GM13977 (cell line): ENCODE data around the gene MBTPS1.

ENCODE experiments used
- DNase-seq: peaks from one replicate; pipeline ENCODE4 v3.0.0; 2012; ENCODE audit warnings: low spot score
- in situ Hi-C: fragments of 300-500 bp; cut with MboI; formaldehyde crosslinking; loops from one replicate; pipeline ENCODE4 v1.12.0; 2022; ENCODE audit warnings: low sequenced_read_pairs, low pct_unique_long_range_greater_than_20kb, mixed read lengths, inconsistent platforms; ENCODE audit not compliant: unreplicated experiment
- TF ChIP-seq, protein P1 (sequence below): IDR thresholded peaks from 2 replicates; pipeline ENCODE4 v1.5.1; 2012; ENCODE audit warnings: mild to moderate bottlenecking, control low read depth; ENCODE audit not compliant: insufficient read depth; ENCODE audit errors: extremely low read depth, missing control alignments

MBTPS1 gene

DNA sequence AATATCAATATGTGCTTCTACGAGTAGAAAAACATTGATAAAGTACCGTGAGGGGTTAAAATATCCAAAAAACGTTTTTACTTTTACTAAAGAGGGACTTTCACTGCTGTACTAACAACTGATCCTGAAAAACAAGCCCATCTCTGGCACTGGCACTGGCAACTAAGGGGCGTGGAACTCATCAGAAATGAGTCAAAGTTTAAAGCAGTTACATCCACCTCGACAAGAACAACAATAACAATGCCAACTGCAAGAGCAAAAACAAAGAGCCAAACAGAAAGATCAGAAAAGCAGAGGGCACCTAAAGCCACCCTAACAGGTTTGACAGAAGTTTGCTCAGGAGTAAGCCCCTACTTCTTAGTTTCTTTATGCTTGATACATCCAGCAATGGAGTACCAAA, 13.1 kb downstream of the MBTPS1 start:
- TF ChIP-seq, protein P1, sequence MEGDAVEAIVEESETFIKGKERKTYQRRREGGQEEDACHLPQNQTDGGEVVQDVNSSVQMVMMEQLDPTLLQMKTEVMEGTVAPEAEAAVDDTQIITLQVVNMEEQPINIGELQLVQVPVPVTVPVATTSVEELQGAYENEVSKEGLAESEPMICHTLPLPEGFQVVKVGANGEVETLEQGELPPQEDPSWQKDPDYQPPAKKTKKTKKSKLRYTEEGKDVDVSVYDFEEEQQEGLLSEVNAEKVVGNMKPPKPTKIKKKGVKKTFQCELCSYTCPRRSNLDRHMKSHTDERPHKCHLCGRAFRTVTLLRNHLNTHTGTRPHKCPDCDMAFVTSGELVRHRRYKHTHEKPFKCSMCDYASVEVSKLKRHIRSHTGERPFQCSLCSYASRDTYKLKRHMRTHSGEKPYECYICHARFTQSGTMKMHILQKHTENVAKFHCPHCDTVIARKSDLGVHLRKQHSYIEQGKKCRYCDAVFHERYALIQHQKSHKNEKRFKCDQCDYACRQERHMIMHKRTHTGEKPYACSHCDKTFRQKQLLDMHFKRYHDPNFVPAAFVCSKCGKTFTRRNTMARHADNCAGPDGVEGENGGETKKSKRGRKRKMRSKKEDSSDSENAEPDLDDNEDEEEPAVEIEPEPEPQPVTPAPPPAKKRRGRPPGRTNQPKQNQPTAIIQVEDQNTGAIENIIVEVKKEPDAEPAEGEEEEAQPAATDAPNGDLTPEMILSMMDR: no peak
- no peak for DNase-seq
- in situ Hi-C loops: no loop called here

DNA sequence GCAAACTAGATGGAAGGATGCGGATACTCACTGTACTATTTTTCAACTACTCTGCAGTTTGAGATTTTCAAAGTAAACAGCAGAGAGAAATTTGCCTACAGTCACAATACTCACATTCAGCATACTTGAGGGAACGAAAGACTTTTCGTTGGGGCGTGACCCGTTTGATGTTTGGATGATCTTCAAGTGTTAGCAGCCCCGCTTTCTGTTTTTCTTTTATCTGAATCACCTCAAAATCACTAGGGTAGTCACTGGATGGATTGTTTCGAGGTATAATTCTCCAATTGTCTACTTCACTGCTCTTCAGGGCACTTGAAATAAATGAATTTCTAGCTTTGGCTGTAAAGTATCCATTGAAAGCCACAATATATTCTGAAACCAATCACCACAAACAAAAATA, 17.8 kb downstream of the MBTPS1 start:
- TF ChIP-seq, protein P1: no peak
- in situ Hi-C loops: no loop called here
- no peak for DNase-seq

DNA sequence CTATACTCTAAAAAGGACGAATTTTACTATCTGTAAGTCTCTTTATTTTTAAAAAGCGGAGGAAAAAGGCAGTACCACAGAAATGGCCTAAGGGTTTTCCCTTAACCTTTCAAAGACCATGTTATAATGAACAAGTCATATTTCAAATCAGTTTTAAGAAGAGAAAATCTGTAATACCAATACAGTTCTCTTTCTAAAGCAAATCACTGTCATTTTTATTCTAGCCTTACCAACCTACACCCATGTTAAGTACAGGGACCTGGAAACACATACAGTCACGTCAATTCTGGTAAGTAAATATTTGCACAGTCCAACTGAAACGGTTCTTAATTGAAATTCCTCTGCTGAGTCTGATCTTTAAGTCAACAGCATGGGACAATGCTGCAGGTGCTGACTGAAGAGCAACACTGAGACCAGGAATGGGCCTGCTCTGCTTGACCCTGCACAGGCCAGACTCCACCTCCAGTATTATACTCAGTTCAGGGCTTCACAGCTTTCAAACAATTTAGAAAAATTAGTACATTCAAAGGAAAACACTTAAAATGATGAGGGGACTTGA, 20.2 kb downstream of the MBTPS1 start:
- DNase-seq: no peak
- TF ChIP-seq, protein P1: no peak
- in situ Hi-C loops: no loop called here

DNA sequence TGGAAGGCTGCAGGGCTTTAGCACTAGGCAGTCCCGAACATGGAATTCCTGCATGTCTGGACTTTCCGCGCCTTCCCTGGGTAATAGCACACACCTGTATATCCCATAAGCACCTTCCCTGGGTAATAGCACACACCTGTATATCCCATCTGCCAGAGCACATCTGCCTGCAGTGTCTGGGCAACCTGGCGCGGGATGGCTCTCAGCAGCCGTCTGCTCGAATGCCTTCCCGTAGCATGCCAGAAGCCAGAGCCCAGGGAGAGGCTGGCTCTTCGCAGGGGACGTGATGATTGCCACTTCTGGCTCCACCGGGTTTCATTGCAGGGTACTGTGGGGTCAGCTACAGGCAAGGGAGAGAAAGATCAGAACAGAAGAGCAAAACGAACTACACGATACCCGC, 21.3 kb downstream of the MBTPS1 start:
- in situ Hi-C loops: no loop called here
- no peak for DNase-seq
- TF ChIP-seq, protein P1: no peak

DNA sequence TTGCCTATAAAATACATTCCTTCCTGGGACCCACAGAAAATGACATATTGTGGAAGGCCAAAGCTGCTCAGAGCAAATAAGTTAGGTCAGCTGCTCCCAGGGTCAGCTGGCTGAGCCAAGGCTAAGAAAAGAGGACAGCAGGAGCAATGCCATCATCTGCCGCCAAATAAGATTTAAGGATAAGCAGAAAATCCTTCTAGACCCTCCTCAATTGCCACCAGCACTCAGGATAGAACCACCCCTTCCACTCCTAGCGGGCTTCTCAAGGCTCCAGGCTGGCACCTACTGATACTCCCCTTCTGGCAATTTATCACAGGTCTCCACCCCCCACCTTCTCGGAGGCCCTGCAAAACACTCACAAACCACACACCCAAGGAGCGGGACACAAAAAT, 22.9 kb downstream of the MBTPS1 start:
- TF ChIP-seq, protein P1: no peak
- DNase-seq: no peak
- in situ Hi-C loops: no loop called here

DNA sequence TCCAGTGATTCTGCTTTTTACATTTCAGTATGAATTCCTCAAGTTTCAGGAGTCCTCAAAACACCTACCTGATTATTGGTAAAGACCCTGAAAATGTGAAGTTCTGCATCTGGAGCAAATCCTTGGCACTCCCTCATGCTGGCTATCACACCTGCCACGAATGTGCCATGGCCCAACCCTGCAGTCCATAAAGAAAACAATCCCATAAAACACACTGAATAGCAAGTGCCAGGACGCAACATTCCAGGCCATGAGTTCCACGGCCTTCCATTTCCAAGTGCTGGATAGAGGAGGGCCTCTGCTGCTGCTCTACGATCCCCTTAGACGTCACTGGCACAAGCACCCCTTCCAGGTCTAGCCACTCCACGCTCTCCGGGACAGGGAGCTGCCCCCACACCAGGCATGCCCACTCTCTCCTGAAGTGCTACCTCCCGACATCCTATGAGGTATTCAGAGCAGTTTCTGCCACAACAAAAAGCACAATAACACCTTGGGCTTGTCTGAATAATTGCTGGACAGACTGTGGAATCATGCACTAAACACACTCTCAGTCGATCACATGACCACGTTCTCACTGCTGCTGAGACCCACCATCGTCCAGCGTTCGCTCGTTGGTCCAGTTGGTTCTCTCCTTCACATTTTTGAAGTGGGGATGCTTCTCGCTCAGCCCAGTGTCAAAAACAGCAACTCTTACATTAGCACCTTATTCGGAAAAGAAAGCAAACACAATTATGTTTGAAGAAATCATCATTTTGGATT, 23.4 kb downstream of the MBTPS1 start:
- TF ChIP-seq, protein P1: no peak
- no peak for DNase-seq
- in situ Hi-C loops: no loop called here
